ENCODE results near the gene RAB11FIP2. TPM values are rescaled to one million over a fixed set of nuclear protein-coding genes. Genes with fewer than 3 reads are reported as not detected.

The RAB11FIP2 gene
- total and polyA plus RNA-seq, 2 donors (not counting 1 experiment from before 2014, with no cell fraction given), result 13.6 to 17.5 TPM

GRCh38 chr10:117988814-117989213 is 57.9 kb downstream of the RAB11FIP2 start:
- Histone ChIP-seq H3K36me3 (ENCODE audit: control insufficient read depth, insufficient read depth, low read length) (no peaks in the 10 kb centered on the region), H3K4me3 (replicated peaks in 1 of 4; ENCODE audit: control extremely low read depth in 1 of 4, insufficient read depth in 1 of 4, low read depth in 3 of 4, low read length in 4 of 4) (no peak overlapping the region), H3K4me1 (ENCODE audit: control insufficient read depth, extremely low read depth, insufficient read depth, low read length) (no peaks in the 10 kb centered on the region), H3K9ac (ENCODE audit: insufficient read depth, low read length) (no peak overlapping the region), H2AFZ (ENCODE audit: low read length) (no peak overlapping the region), H3K27ac (ENCODE audit: insufficient read depth, low read length) (no peak overlapping the region), H3K27me3 (ENCODE audit: control insufficient read depth, insufficient read depth, low read length) (no peaks in the 10 kb centered on the region), H3K79me2 (ENCODE audit: control insufficient read depth, insufficient read depth, low read length) (no peaks in the 10 kb centered on the region), H3K9me3 (ENCODE audit: control insufficient read depth, insufficient read depth, low read depth, low read length) (no peaks in the 10 kb centered on the region), H3K4me2 (ENCODE audit: extremely low read depth, insufficient read depth, low read length) (no peak overlapping the region), H4K20me1 (ENCODE audit: control insufficient read depth, extremely low read depth, insufficient read depth, low read length) (no peaks in the 10 kb centered on the region)
- TF ChIP-seq CTCF (conservative IDR thresholded peaks at IDR 0.05 in 1 of 2, IDR thresholded peaks at IDR 0.05 in 1 of 2; ENCODE audit: low read depth in 1 of 2, low read length in 2 of 2), result no peak
- no peak for TF ChIP-seq EZH2 (IDR thresholded peaks at IDR 0.05; ENCODE audit: low read length, missing control alignments)
- no peak for DNase-seq (ENCODE audit: low read depth in 2 of 2)

- TF ChIP-seq CTCF (conservative IDR thresholded peaks at IDR 0.05 in 1 of 2, IDR thresholded peaks at IDR 0.05 in 1 of 2; ENCODE audit: low read depth in 1 of 2, low read length in 2 of 2) (no peak), EZH2 (IDR thresholded peaks at IDR 0.05; ENCODE audit: low read length, missing control alignments) (no peak)
- no peaks in the 10 kb centered on the region for H3K36me3 ChIP-seq (ENCODE audit: control insufficient read depth, insufficient read depth, low read length)
- no peak for DNase-seq (ENCODE audit: low read depth in 2 of 2)
- H3K79me2 ChIP-seq (ENCODE audit: control insufficient read depth, insufficient read depth, low read length), result no peaks in the 10 kb centered on the region
- H3K4me1 ChIP-seq (ENCODE audit: control insufficient read depth, extremely low read depth, insufficient read depth, low read length), result no peaks in the 10 kb centered on the region
- no peaks in the 10 kb centered on the region for H4K20me1 ChIP-seq (ENCODE audit: control insufficient read depth, extremely low read depth, insufficient read depth, low read length)
- H2AFZ ChIP-seq (ENCODE audit: low read length), result no peak overlapping the region
- no peak overlapping the region for H3K9ac ChIP-seq (ENCODE audit: insufficient read depth, low read length)
- no peaks in the 10 kb centered on the region for H3K27me3 ChIP-seq (ENCODE audit: control insufficient read depth, insufficient read depth, low read length)
- no peak overlapping the region for H3K27ac ChIP-seq (ENCODE audit: insufficient read depth, low read length)
- no peaks in the 10 kb centered on the region for H3K9me3 ChIP-seq (ENCODE audit: control insufficient read depth, insufficient read depth, low read depth, low read length)
- no peak overlapping the region for H3K4me3 ChIP-seq (replicated peaks in 1 of 4; ENCODE audit: control extremely low read depth in 1 of 4, insufficient read depth in 1 of 4, low read depth in 3 of 4, low read length in 4 of 4)
- no peak overlapping the region for H3K4me2 ChIP-seq (ENCODE audit: extremely low read depth, insufficient read depth, low read length)
Measured at GRCh38 chr10:117987244-117987909, 59.4 kb downstream of the RAB11FIP2 start.

GRCh38 chr10:117983961-117984360 is 62.8 kb downstream of the RAB11FIP2 start:
- H3K27ac ChIP-seq (ENCODE audit: insufficient read depth, low read length), result no peak overlapping the region
- no peak overlapping the region for H3K4me2 ChIP-seq (ENCODE audit: extremely low read depth, insufficient read depth, low read length)
- H2AFZ ChIP-seq (ENCODE audit: low read length), result no peak overlapping the region
- no peaks in the 10 kb centered on the region for H3K4me1 ChIP-seq (ENCODE audit: control insufficient read depth, extremely low read depth, insufficient read depth, low read length)
- H3K9me3 ChIP-seq (ENCODE audit: control insufficient read depth, insufficient read depth, low read depth, low read length), result no peaks in the 10 kb centered on the region
- H3K4me3 ChIP-seq (replicated peaks in 1 of 4; ENCODE audit: control extremely low read depth in 1 of 4, insufficient read depth in 1 of 4, low read depth in 3 of 4, low read length in 4 of 4), result no peak overlapping the region
- no peaks in the 10 kb centered on the region for H3K27me3 ChIP-seq (ENCODE audit: control insufficient read depth, insufficient read depth, low read length)
- DNase-seq (ENCODE audit: low read depth in 2 of 2), result no peak
- no peaks in the 10 kb centered on the region for H3K79me2 ChIP-seq (ENCODE audit: control insufficient read depth, insufficient read depth, low read length)
- H3K36me3 ChIP-seq (ENCODE audit: control insufficient read depth, insufficient read depth, low read length), result no peaks in the 10 kb centered on the region
- TF ChIP-seq EZH2 (IDR thresholded peaks at IDR 0.05; ENCODE audit: low read length, missing control alignments) (no peak), CTCF (conservative IDR thresholded peaks at IDR 0.05 in 1 of 2, IDR thresholded peaks at IDR 0.05 in 1 of 2; ENCODE audit: low read depth in 1 of 2, low read length in 2 of 2) (no peak)
- no peak overlapping the region for H3K9ac ChIP-seq (ENCODE audit: insufficient read depth, low read length)
- H4K20me1 ChIP-seq (ENCODE audit: control insufficient read depth, extremely low read depth, insufficient read depth, low read length), result no peaks in the 10 kb centered on the region

All from fibroblast of lung (primary cell).